Liver (tissue), 9 donors: ENCODE measurements around the gene VPS37B. TPM values are rescaled to one million over a fixed set of nuclear protein-coding genes. Genes with fewer than 3 reads are reported as not detected.

Experiments
- DNase-seq: peaks from one replicate; pipeline ENCODE4 v3.0.0-alpha.2; 2017; ENCODE audit warnings: low spot score
- H3K27ac ChIP-seq, 2 donors: one replicate each; pipeline ENCODE4 v1.7.0; 2013; ENCODE audit warnings: inconsistent platforms in 2 of 2, low read length in 2 of 2, control low read depth in 1 of 2, low read depth in 1 of 2, mild to moderate bottlenecking in 1 of 2
- H3K27me3 ChIP-seq, 4 donors: one replicate each; pipeline versions ENCODE4 v1.6.1 to v1.7.0; 2013; ENCODE audit warnings: low read length in 3 of 4, inconsistent platforms in 1 of 4, mild to moderate bottlenecking in 1 of 4, moderate library complexity in 1 of 4; ENCODE audit not compliant: control insufficient read depth in 4 of 4, insufficient read depth in 4 of 4
- H3K36me3 ChIP-seq, 4 donors: one replicate each; pipeline versions ENCODE4 v1.6.1 to v1.7.0; 2013; ENCODE audit warnings: low read length in 3 of 4, mild to moderate bottlenecking in 3 of 4, low read depth in 1 of 4, moderate library complexity in 1 of 4; ENCODE audit not compliant: control insufficient read depth in 4 of 4, insufficient read depth in 3 of 4
- H3K4me1 ChIP-seq, 4 donors: one replicate each; pipeline versions ENCODE4 v1.6.1 to v1.7.0; 2013; ENCODE audit warnings: low read length in 3 of 4, mild to moderate bottlenecking in 3 of 4, moderate library complexity in 1 of 4; ENCODE audit not compliant: control insufficient read depth in 4 of 4, insufficient read depth in 4 of 4
- H3K4me3 ChIP-seq, 3 donors: one replicate each; pipeline versions ENCODE4 v1.6.1 to v1.7.0; 2013; ENCODE audit warnings: low read length in 3 of 3, control low read depth in 1 of 3, low read depth in 1 of 3, mild to moderate bottlenecking in 1 of 3
- H3K9ac ChIP-seq, 2 donors: one replicate each; pipeline ENCODE4 v1.7.0; 2013; ENCODE audit warnings: low read length in 2 of 2, mild to moderate bottlenecking in 2 of 2, moderate library complexity in 2 of 2, control low read depth in 1 of 2, low read depth in 1 of 2
- H3K9me3 ChIP-seq, 4 donors: one replicate each; pipeline versions ENCODE4 v1.6.1 to v1.7.0; 2013; ENCODE audit warnings: low read length in 3 of 4; ENCODE audit not compliant: control insufficient read depth in 4 of 4
- FOXA1 ChIP-seq: IDR thresholded peaks from 2 replicates; pipeline ENCODE4 v1.6.1; 2016; ENCODE audit warnings: antibody characterized with exemption
- FOXA2 ChIP-seq: IDR thresholded peaks from 2 replicates; pipeline ENCODE4 v1.6.1; 2016; ENCODE audit warnings: antibody characterized with exemption
- JUND ChIP-seq, 2 donors: IDR thresholded peaks; 2 replicates each; pipeline ENCODE4 v1.6.1; 2016; ENCODE audit warnings: antibody characterized with exemption in 2 of 2
- MAX ChIP-seq: IDR thresholded peaks from 2 replicates; pipeline ENCODE4 v1.6.1; 2016; ENCODE audit warnings: antibody characterized with exemption
- NR2F2 ChIP-seq: IDR thresholded peaks from 2 replicates; pipeline ENCODE4 v1.6.1; 2016; ENCODE audit warnings: antibody characterized with exemption
- REST ChIP-seq: IDR thresholded peaks from 2 replicates; pipeline ENCODE4 v1.6.1; 2016; ENCODE audit warnings: antibody characterized with exemption, mild to moderate bottlenecking
- RXRA ChIP-seq, 2 donors: IDR thresholded peaks; 2 replicates each; pipeline ENCODE4 v1.6.1; 2017 to 2018; ENCODE audit warnings: antibody characterized with exemption in 2 of 2, mild to moderate bottlenecking in 1 of 2
- SP1 ChIP-seq: IDR thresholded peaks from 2 replicates; pipeline ENCODE4 v1.6.1; 2018; ENCODE audit warnings: antibody characterized with exemption, mild to moderate bottlenecking
- YY1 ChIP-seq: IDR thresholded peaks from 2 replicates; pipeline ENCODE4 v1.6.1; 2016; ENCODE audit warnings: antibody characterized with exemption, mild to moderate bottlenecking
- WGBS: extraction: QIAGEN DNeasy Blood & Tissue Kit; methylation state at CpG from one replicate; pipeline ENCODE4 v1.1.7; 2013; 5-methylcytosine and 5-hydroxymethylcytosine counted together
- polyA plus RNA-seq, 2 donors: library from polyadenylated mRNA; stranded (reverse) in 1 of 2; unstranded in 1 of 2; fragments of 200-250 nt in 1 of 2; fragments of >200 nt in 1 of 2; fragmentation: Nextera tagmentation in 1 of 2; extraction: Ambion mirVana in 1 of 2; gene quantifications; one replicate each; pipeline versions ENCODE4 v1.2.1 to v1.2.3, GENCODE V29; 2013 to 2015
- total RNA-seq, 2 donors: library from RNA; depleted of rRNA; stranded (reverse); fragments of >200 nt; gene quantifications; one replicate each; pipeline ENCODE4 v1.2.3, GENCODE V29; 2014
- TF ChIP-seq, protein P1 (sequence below): IDR thresholded peaks from 2 replicates; pipeline ENCODE4 v1.6.1; 2016; ENCODE audit warnings: antibody characterized with exemption
- donor health status: healthy.
- donor health status: healthy.
- donor health status: healthy.
- donor health status: healthy.
- donor health status: healthy.

The VPS37B gene
- total and polyA plus RNA-seq, 4 donors: 2.3 to 6.8 (median 3.8) TPM

DNA sequence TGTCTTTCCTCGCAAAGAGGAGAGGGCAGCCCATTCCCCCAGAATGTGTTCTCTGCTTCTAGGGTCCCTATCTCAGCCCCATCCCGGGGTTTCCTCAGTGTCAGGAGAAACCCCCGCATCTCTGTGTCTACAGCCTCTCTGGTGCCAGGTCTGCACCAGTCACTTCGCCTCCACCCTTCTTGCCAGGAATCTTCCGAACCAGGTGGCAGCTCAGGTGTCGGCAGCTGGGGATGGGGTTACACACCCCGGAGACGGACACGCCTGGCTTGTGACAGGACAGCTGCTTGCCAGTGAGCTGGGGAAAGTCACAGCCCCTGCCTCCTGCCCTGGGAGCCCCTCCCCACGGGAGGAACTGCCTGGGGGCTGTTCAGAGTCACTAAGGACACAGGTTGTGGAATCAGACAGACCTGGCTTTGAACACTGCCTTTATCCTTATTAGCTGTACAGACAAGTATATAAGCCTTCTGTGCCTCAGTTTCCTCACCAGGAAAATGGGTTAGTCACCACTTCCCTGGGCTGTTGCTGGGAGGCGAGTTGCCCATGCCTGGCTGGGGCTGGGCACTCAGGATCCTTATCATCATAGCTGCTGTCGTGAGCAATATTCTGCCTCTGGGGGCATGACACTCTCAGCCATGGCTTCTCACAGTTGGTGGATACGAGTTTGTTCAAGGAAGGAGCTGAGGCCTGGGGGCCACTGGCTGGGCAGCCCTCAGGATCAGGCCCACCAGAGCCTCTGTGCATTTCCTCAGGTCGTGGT is 49.9 kb downstream of the VPS37B start:
- H3K4me1 ChIP-seq: peaks cover 5 to 24% (median 12%) of the 10 kb centered on the region in 4 donors
- no peak overlapping the region for H3K9ac ChIP-seq
- WGBS: 90% methylated on average over 14 of the region's 14 CpGs
- H3K27me3 ChIP-seq: no peaks in the 10 kb centered on the region
- no peak for DNase-seq
- TF ChIP-seq REST: no peak
- TF ChIP-seq YY1: no peak
- H3K4me3 ChIP-seq: no peak overlapping the region
- peaks cover 0 to 5% (median 2%) of the 10 kb centered on the region in 4 donors for H3K36me3 ChIP-seq
- H3K9me3 ChIP-seq: no peaks in the 10 kb centered on the region
- no peak overlapping the region for H3K27ac ChIP-seq

DNA sequence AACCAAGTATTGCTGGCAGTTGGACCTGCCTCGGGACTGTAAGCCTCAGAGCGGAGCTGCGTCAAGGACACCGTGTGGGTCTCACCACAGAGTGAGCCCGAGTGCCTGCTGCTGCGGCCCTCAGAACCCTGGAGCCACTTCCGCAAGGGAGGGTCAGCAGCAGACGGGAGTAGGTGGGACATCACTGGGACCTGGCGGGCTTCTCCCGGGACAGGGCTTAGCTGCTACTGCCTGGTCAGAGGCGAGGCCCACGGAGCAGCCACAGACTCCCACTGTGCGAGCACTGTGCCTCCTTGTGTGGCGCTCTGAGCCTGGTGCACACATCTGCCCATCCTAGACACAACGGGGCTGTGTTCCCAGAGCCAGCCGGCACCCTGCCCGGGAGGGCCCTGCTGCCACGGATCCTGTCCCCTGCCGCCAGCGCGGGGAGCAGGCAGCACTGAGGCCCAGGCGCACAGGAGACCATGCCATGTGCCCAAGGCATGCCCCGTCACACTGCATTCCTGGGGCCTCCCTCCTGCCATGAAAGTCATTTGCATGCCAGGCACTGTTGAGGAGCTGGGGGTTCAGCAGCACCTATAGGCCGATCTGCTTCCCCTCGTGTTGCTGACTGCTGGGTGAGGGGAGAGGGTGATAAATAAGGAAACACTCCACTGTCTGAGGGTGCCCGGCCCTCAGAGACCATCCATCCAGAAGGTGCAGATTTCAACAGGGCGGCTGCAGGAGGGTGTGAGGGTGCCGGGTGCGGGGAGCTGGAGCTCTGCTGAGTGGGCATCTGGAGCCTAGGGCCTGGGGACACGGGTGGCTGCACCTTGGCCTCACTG is 50.7 kb downstream of the VPS37B start:
- no peak overlapping the region for H3K4me3 ChIP-seq
- DNase-seq: no peak
- no peaks in the 10 kb centered on the region for H3K9me3 ChIP-seq
- H3K9ac ChIP-seq: no peak overlapping the region
- H3K36me3 ChIP-seq: peaks cover 0 to 3% (median 2%) of the 10 kb centered on the region in 4 donors
- no peaks in the 10 kb centered on the region for H3K27me3 ChIP-seq
- no peak overlapping the region for H3K27ac ChIP-seq
- 94% methylated on average over 30 of the region's 30 CpGs for WGBS
- peaks cover 6 to 30% (median 15%) of the 10 kb centered on the region in 4 donors for H3K4me1 ChIP-seq
- TF ChIP-seq FOXA2 (no peak), SP1 (no peak), YY1 (no peak), REST (no peak), RXRA (IDR thresholded peaks at IDR 0.05) (no peak), NR2F2 (no peak), FOXA1 (no peak), MAX (no peak), JUND (IDR thresholded peaks at IDR 0.05) (no peak)
- TF ChIP-seq, protein P1, sequence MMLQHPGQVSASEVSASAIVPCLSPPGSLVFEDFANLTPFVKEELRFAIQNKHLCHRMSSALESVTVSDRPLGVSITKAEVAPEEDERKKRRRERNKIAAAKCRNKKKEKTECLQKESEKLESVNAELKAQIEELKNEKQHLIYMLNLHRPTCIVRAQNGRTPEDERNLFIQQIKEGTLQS: no peak
